Endodermal cell (in vitro differentiated cells): ENCODE measurements around the gene LAIR1. TPM values are rescaled to one million over a fixed set of nuclear protein-coding genes. Genes with fewer than 3 reads are reported as not detected.

Experiments used
- DNase-seq: peaks from one replicate; pipeline ENCODE4 v3.0.0-alpha.2; 2017
- H3K27ac ChIP-seq: 2 replicates; pipeline ENCODE4 v1.5.1; 2013; ENCODE audit warnings: mild to moderate bottlenecking, low read depth, low read length, moderate library complexity
- H3K27me3 ChIP-seq: 2 replicates; pipeline ENCODE4 v1.6.1; 2013; ENCODE audit warnings: mild to moderate bottlenecking, low read length, moderate library complexity; ENCODE audit not compliant: insufficient read depth, control insufficient read depth, poor library complexity, severe bottlenecking
- H3K36me3 ChIP-seq: 2 replicates; pipeline ENCODE4 v1.7.0; 2013; ENCODE audit warnings: mild to moderate bottlenecking, low read length, moderate library complexity; ENCODE audit not compliant: control insufficient read depth, insufficient read depth
- H3K4me1 ChIP-seq: one replicate; pipeline ENCODE4 v1.7.0; 2013; ENCODE audit warnings: low read length; ENCODE audit not compliant: control insufficient read depth, insufficient read depth
- H3K4me3 ChIP-seq: 2 replicates; pipeline ENCODE4 v1.5.1; 2013; ENCODE audit warnings: mild to moderate bottlenecking, low read length, moderate library complexity
- H3K9ac ChIP-seq: 2 replicates; pipeline ENCODE4 v1.6.1; 2013; ENCODE audit warnings: mild to moderate bottlenecking, low read length, moderate library complexity; ENCODE audit not compliant: poor library complexity, severe bottlenecking; ENCODE audit errors: extremely low read depth
- H3K9me3 ChIP-seq: 2 replicates; pipeline ENCODE4 v1.6.1; 2013; ENCODE audit warnings: mild to moderate bottlenecking, low read length, moderate library complexity; ENCODE audit not compliant: control insufficient read depth
- H3K27ac Mint-ChIP-seq: 2 replicates; pipeline ENCODE4 v1.8.0; 2020; ENCODE audit warnings: mixed read lengths
- H3K27me3 Mint-ChIP-seq: 2 replicates; pipeline ENCODE4 v1.8.0; 2021; ENCODE audit warnings: mild to moderate bottlenecking, mixed read lengths; ENCODE audit not compliant: insufficient read depth
- H3K36me3 Mint-ChIP-seq: 2 replicates; pipeline ENCODE4 v1.8.0; 2020; ENCODE audit warnings: low read depth, mixed read lengths
- H3K4me1 Mint-ChIP-seq: 2 replicates; pipeline ENCODE4 v1.8.0; 2020; ENCODE audit warnings: mixed read lengths
- H3K4me3 Mint-ChIP-seq: 2 replicates; pipeline ENCODE4 v1.8.0; 2020; ENCODE audit warnings: mild to moderate bottlenecking, moderate library complexity, mixed read lengths
- H3K9me3 Mint-ChIP-seq: 2 replicates; pipeline ENCODE4 v1.8.0; 2020; ENCODE audit warnings: mild to moderate bottlenecking, mixed read lengths
- CTCF ChIP-seq: fragments of 200-600 bp; sonication (generic); conservative IDR thresholded peaks from 2 replicates; pipeline ENCODE4 v1.5.0; 2021; ENCODE audit warnings: antibody characterized with exemption, mild to moderate bottlenecking
- WGBS, 2 experiments: methylation state at CpG; one replicate each; pipeline versions ENCODE4 v1.1.5 to v1.1.7; 2013; ENCODE audit warnings: missing lambda C conversion rate in 2 of 2, mixed read lengths in 1 of 2; ENCODE audit not compliant: insufficient coverage in 1 of 2, insufficient read length in 1 of 2; 5-methylcytosine and 5-hydroxymethylcytosine counted together
- total RNA-seq, 2 donors: library from RNA; stranded (reverse); fragmentation: NEBNext Ultra II Directional in 1 of 2; extraction: Animal tissue kit (Norgen Biotek cat#: 25700) in 1 of 2; gene quantifications; 2 replicates in 1 of 2; 3 replicates in 1 of 2; pipeline ENCODE4 v1.2.1, GENCODE V29; 2021

LAIR1 gene
- total RNA-seq, 2 donors from 2014 or later, result not detected

- Mint-ChIP-seq H3K9me3 (no peaks in the 10 kb centered on the region), H3K4me1 (peaks cover 8% of the 10 kb centered on the region), H3K4me3 (no peak overlapping the region), H3K36me3 (no peaks in the 10 kb centered on the region), H3K27ac (no peak overlapping the region), H3K27me3 (peaks cover 2% of the 10 kb centered on the region)
- no peak for TF ChIP-seq CTCF
- no peaks in the 10 kb centered on the region for H3K36me3 ChIP-seq
- no peaks in the 10 kb centered on the region for H3K9me3 ChIP-seq
- no peak overlapping the region for H3K9ac ChIP-seq
- H3K4me1 ChIP-seq, result no peaks in the 10 kb centered on the region
- H3K27ac ChIP-seq, result no peak overlapping the region
- H3K27me3 ChIP-seq, result no peaks in the 10 kb centered on the region
- DNase-seq, result no peak
- WGBS, 2 experiments, result 86 to 95% methylated on average over 3 to 6 of the region's 6 CpGs
- no peak overlapping the region for H3K4me3 ChIP-seq
These were observed 26.2 kb downstream of the LAIR1 start for GRCh38 chr19:54338521-54338920.

- no peaks in the 10 kb centered on the region for H3K9me3 ChIP-seq
- 86 to 92% methylated on average over 4 to 9 of the region's 9 CpGs for WGBS, 2 experiments
- no peak overlapping the region for H3K4me3 Mint-ChIP-seq
- no peak overlapping the region for H3K27ac Mint-ChIP-seq
- peaks cover 2% of the 10 kb centered on the region for H3K27me3 Mint-ChIP-seq
- H3K36me3 ChIP-seq, result no peaks in the 10 kb centered on the region
- no peaks in the 10 kb centered on the region for H3K27me3 ChIP-seq
- no peak overlapping the region for H3K9ac ChIP-seq
- H3K27ac ChIP-seq, result no peak overlapping the region
- H3K36me3 Mint-ChIP-seq, result no peaks in the 10 kb centered on the region
- no peaks in the 10 kb centered on the region for H3K4me1 ChIP-seq
- no peak for DNase-seq
- H3K9me3 Mint-ChIP-seq, result no peaks in the 10 kb centered on the region
- no peak overlapping the region for H3K4me3 ChIP-seq
- peaks cover 8% of the 10 kb centered on the region for H3K4me1 Mint-ChIP-seq
- TF ChIP-seq CTCF, result no peak
These were observed 26.9 kb downstream of the LAIR1 start for GRCh38 chr19:54337858-54338230.

- H3K9me3 ChIP-seq, result no peaks in the 10 kb centered on the region
- peaks cover 2% of the 10 kb centered on the region for H3K27me3 Mint-ChIP-seq
- no peak for DNase-seq
- H3K4me1 ChIP-seq, result no peaks in the 10 kb centered on the region
- H3K36me3 ChIP-seq, result no peaks in the 10 kb centered on the region
- H3K36me3 Mint-ChIP-seq, result no peaks in the 10 kb centered on the region
- H3K27me3 ChIP-seq, result no peaks in the 10 kb centered on the region
- H3K4me1 Mint-ChIP-seq, result peaks cover 8% of the 10 kb centered on the region
- no peak overlapping the region for H3K4me3 ChIP-seq
- no peak overlapping the region for H3K27ac ChIP-seq
- no peaks in the 10 kb centered on the region for H3K9me3 Mint-ChIP-seq
- H3K4me3 Mint-ChIP-seq, result no peak overlapping the region
- no peak overlapping the region for H3K27ac Mint-ChIP-seq
- H3K9ac ChIP-seq, result no peak overlapping the region
- no peak for TF ChIP-seq CTCF
- 89 to 95% methylated on average over 18 to 32 of the region's 34 CpGs for WGBS, 2 experiments
These were observed 27.6 kb downstream of the LAIR1 start for GRCh38 chr19:54336893-54337857.
